ENCODE results near the gene DPYSL5.
"Not testable (repeated sequence)": the region's sequence is repeated elsewhere in the genome, so short reads cannot be mapped to it uniquely, and the experiment has no call there.

DPYSL5 gene

DNA sequence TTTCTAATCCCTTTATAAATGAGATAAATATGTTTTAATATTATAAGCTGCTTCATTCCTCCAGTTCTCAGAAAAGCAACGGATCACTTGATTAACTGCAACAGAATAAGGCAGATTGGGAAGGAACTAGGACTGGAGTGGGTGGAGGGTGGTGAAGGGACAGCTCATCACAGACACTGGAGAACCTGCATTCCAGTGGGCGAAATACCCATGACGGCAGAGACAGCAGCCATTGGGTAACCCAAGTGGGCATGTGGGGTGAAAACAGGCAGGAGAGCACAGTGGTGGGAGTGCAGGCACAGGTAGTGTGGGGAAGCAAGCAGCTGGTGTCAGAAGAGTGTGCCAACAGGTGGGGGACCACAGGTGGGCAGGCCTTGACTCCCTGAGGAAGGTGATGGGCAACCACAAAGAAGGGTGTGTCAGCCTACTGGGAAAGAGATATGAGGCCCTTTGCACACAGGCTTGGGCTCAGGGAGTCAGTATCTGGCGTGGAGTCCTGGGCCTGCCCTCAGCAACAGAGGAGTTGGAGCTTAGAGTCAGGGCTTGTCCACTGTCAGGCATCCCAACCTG lies 27.2 kb downstream of the DPYSL5 start:
- DNase-seq (ENCODE audit: low read depth in 2 of 2): no peak

DNA sequence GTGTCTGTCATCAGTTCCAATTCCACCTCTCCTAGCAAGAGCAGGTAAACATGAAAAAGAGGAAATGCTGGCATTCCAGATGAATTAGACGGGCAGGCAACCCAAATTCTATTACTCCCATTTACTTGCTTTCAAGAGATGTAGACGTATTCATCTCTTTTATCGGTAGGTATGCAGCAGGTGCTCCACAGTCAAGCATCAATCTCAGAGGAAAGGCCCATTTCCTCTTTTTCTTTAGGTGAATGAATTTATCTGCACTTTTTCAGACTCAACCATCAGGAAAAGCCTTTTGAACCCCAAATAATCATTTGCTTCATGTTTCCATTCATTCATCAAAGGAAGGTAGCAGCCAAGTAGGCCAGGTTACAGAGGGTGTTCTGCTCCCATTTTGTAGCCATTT lies 27.9 kb downstream of the DPYSL5 start:
- no peak for DNase-seq (ENCODE audit: low read depth in 2 of 2)

DNA sequence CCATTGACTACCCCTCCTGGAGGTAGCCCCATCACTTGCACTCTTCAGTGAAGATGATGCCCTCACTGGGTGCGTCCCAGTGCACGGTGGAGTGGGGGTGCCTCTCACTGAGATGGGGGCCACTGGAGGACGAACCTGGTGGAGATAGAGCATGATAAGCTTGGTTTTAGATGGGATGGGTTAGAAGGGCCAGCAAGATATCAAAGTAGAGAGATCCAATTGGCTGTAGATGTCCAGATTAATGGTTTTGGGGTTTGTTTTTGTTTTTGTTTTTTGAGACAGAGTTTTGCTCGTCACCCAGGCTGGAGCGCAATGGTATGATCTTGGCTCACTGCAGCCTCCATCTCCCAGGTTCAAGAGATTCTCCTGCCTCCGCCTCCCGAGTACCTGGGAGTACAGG lies 28.3 kb downstream of the DPYSL5 start:
- DNase-seq (ENCODE audit: low read depth in 2 of 2): no peak

DNA sequence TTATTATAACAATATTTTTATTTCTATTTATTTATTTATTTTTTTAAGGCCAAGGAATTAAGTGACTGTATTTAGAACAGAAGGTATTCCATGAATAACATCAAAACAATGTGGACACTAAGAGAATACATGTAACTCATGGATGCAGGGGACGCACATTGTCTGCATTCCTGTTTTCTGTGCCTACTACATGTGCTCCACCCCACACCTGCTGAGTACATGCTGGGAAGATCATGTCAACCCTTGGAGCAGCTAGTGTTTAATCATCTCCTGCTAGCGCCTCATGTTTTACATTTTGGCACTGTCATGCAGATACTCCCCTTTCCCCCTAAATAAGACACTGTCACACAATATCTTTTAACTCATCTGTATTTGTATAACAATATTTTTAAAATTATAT lies 29.3 kb downstream of the DPYSL5 start:
- no peak for DNase-seq (ENCODE audit: low read depth in 2 of 2)

DNA sequence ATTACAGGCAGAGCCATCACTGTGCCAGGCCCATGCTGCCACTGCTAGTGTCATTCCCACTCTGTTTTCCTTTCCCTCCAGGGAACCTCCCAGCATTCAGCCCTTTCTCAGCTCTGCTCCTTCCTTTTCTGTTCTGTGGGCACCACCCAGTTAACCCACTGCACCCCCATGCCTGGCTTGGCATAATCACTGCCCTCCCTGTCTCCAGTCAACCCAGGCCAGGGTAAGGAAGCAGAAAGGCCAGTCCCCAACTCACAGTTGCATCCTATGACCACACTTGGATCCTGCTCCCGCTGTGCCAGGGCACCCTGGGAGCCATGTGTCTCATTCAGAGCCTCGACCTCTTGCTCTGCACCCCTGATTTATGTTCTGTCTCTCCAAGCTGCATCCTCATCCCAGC lies 32.2 kb downstream of the DPYSL5 start:
- DNase-seq (ENCODE audit: low read depth in 2 of 2): no peak

DNA sequence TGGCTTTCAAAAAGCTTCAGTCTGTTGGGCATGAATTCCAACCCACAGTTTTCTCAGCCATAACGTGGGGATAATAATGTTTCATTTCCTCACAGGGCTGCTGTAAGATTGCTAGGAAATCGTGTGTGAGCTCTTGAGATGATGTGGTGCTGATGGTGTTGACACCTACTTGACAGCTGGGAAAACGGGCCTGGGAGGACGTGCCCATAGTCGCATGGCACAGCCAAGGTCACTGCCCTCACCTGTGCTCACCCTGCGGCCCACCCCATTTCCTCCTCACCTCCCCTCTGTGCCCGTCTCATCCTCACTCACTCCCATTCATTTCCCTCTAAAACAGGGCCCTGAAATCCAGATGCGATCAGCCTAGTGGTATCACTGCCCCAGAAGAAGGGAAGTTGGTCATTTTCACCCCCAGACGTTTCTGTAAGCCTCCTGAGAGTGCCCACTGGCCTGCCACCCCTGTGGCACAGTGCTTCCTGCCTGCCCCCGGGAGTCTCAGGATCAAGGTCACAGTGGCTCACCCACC lies 33.0 kb downstream of the DPYSL5 start:
- DNase-seq (ENCODE audit: low read depth in 2 of 2): no peak

DNA sequence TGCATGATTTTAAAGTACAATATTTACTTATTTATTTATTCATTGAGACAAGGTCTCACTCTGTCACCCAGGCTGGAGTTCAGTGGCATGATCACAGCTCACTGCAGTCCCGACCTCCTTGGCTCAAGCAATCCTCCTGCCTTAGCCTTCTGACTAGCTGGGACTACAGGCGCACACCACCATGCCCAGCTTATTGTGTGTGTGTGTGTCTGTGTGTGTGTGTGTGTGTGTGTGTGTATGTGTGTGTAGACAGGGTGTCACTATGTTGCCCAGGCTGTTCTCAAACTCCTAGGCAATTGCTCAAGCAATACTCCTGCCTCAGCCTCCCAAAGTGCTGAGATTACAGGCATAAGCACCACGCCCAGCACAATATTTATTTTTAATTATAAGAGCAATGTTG lies 34.3 kb downstream of the DPYSL5 start:
- not testable (repeated sequence) for DNase-seq (ENCODE audit: low read depth in 2 of 2)

DNA sequence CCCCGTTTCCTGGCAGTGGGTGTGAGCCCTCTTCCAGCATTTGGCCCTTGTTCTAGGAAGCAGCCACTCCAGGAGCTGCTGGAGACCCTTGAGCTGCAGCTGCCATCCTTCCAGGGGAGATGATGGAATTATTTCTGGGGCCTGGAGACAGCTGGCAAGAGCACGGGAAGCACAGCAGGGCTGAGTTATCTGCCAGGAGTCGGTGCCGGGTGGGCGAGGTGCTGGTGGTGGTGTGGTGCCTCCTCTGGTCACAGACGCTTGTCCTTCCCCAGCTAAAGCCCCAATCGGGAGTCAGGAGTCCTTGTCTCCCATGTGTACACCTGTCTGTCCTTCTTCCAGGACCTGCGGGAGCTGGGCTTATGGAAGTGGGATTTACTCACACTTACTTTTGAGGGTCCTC lies 36.0 kb downstream of the DPYSL5 start:
- no peak for DNase-seq (ENCODE audit: low read depth in 2 of 2)

DNA sequence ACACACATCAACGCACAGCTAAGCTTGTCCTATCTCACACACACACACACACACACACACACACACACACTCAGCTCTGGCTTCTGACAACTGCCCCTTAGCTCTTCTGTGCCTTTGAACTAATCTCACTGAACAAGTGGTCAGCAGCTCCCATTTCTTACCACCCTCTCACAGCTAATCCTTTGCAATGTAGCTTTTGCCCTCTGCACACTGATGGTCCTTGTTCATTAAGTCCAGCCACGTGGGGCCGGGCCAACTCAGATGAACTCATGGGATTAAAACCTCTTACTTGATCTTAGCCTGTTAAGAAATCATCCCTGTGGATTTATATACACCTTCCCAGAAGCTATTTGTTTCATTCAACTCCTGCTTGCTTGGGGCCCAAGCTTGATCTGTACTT lies 36.6 kb downstream of the DPYSL5 start:
- no peak for DNase-seq (ENCODE audit: low read depth in 2 of 2)

DNA sequence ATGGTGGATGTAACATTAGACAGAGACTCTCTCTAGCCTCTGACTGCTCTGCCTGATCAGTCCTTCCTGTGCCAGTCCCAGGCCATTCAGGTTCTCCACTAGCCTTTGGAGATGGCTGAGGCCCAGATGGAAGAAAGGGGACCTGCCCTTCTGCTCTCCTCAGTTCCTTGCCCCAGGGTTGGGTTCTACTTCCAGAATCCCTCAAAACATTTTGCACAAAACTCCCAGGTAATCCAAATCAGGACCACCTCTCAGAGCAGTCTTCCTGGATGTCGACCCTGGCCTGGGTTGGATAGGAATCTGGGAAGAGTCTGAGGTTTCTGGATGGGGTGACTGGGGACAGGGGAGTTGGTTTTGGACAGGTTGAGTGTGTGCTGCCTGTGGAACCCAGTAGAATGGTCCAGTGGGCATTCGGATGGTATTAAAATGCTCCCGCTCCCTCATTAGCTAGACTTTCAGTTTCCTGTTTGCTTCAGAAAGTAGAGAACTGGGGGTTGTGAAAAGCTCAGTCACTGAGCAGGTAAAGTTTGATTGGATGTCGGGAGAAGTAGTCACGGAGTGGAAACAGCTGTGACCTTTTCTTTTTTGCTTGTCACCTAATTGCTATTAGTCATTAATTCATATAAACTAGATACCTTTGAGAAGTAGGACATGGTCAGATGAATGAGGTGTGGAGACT lies 37.9 kb downstream of the DPYSL5 start:
- no peak for DNase-seq (ENCODE audit: low read depth in 2 of 2)

DNA sequence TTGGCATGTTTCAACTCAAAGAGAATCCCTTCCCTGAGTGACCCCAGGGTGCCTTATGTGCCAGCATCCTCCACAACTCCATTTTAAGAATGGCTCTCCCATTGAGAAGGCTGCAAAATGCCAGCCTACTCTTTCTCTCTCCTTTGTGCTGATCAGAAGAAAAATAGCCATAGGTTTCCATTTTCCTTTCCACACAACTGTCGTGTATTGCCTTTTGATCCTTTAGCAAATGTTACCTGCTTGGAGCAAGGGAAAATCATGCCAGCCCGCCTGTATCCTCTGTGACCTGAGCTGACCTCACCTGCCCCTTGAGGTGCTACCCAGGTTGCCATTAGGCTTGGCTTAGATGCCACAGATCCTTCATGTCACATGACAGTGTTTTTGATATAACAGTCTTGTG lies 38.8 kb downstream of the DPYSL5 start:
- no peak for DNase-seq (ENCODE audit: low read depth in 2 of 2)

DNA sequence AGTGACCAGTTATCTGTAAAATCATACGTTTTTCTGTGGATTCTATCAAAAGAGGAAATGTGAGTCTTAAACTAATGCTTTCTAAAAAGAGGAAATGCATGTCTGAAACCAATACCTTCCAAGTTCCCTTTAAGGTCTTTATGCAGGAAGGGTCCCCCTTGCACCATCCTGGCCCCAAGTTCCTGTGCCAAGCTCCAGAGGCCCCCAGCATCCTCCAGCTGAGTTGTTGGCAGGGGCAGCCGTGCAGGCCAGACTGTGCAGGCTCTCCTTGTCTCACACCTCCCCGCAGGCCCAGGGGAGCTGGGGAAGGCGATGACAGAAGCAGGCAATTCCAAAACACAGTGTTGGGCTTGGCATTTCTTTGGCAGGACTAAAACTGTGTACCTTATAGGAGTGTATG lies 39.2 kb downstream of the DPYSL5 start:
- DNase-seq (ENCODE audit: low read depth in 2 of 2): no peak

DNA sequence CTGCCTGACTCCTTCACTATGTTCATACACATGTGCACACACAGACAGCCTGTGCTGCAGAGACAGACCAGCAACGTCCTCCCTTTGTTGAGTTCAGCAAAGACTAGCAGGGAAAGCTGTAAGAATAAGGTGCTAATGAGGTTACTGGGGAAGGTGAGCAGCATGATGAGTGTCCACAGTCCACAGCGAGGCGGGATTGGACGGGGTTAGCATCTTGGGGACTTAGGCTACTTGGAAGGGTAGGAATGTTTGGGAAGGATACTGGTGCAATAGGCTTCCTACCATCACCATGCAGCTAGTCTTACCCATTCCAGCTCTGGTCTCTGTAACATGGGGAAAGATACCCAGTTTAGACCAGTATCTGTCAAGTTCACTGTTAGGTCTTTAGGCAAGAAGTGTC lies 41.9 kb downstream of the DPYSL5 start:
- no peak for DNase-seq (ENCODE audit: low read depth in 2 of 2)

DNA sequence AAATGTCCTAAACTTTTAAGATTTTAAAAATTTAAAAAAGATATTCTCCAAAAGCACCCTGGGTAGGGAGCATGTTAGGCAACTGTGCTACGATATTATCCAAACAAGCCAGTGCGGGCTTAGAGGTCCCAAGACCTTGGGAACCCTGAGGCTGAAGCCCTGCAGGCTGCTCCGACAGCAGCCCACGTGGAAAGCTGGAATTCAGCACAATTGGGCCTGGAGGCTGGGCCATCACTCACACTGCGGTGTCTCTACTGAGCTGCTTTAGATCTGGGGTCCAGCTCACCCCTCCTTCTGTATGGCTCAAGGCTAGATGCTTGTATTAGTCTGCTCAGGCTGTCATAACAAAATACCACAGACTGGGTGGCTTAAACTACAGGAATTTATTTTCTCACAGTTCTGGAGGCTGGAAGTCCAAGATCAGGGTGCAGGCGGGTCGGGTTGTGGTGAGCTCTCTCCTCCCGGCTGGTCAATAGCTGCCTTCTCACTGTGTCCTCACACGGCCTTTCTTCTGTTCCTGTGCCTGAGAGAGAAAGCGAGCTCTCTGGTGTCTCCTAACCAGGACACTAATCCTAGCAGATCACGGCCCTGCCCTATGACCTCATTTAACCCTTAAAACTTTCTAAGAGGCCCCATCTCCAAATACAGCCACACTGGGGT lies 42.5 kb downstream of the DPYSL5 start:
- DNase-seq (ENCODE audit: low read depth in 2 of 2): no peak

DNA sequence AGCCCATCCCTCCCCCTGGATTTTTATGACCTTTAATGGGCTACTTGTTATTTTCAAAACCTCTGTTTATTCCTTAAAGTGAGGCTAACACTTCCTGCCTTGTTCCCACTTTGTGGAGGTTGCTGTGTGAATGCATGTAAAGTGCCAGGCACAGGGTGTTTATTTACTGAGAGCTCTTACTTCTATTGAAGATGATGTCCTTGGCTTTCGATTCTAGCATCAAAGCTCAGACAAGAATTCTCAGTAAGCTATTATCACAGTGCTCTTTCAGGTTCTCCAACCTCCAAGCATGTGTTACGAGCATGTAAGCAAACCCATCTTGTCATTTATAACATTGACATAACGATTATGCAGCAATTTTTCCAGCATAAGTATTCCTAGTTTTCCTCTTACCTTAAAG lies 44.2 kb downstream of the DPYSL5 start:
- DNase-seq (ENCODE audit: low read depth in 2 of 2): no peak

DNA sequence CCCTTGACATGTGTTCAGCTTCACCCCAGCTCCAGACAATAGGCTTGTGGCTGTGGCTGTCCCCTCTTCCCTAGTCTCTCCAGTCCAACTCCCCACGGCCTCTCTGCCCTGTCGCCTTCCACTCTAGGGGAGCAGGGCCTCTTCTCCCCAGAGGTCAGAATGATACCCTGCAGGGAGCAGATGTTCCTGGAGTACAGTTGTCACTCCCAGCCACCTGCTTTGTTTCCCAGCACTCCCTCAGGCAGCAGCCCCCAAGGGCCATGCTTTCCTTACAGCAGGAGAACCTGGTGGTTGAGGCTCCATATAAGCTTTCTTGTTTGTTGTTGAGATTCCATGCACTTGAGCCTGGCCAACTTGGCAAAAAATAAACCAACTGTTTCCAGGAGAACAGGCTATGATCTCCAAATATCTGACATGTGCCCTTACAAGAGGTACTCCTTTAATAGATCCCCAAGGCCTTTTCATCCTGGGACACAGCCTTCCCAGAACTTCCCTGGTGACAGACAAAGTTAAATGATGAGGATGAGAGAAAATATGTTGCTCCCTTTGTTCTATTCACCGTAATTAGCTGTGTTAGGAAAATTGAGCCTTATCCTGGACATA lies 45.1 kb downstream of the DPYSL5 start:
- DNase-seq (ENCODE audit: low read depth in 2 of 2): no peak

DNA sequence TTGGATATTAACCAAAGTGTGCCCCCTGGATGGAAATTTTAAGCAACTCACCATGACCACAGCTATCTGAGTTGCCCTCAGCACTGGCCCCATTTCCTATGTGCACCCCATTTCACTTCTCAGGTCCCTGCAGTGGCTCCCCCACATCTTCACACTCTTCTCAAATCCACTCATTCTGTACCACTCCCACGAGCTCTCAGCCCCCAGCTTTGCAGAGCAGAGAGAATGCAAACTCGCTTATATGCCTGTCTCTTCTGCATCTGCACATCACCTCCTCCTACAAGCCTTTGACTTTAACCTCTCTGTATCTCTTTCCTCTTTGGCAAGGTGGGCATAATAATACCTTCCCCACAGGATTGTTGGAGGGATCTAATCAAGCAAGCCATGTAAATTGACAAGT lies 46.2 kb downstream of the DPYSL5 start:
- DNase-seq (ENCODE audit: low read depth in 2 of 2): no peak

DNA sequence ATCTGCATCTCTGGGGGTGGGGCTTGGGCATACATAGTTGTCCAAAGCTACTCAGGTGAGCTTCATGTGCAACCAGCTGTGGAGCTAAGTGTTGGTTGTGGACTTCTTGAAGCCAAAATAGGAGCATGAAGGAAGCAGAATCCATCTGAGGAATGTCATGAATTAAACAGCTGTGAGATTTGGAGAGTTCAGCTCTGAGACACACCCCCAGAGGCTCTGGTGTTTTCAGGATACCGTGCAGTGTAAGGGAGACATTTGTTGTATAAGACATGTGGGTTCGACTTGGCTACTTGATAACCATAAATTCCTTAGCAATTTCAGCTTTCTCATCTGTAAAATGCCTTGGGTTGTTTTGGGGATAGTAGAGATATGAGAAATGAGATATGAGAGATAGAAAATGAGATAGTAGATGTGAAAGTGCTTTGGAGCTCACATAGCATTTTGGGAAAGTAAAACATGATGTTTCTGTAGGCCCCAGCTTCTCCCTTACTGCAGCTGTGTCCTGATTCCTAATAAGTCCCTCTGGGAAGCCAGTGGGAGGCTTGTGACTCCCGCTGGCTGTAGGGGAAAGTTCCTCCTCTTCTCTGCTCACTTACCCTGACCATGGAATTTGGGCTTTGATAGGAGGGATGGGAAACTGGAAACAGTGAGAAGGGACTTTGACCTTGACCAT lies 50.0 kb downstream of the DPYSL5 start:
- DNase-seq (ENCODE audit: low read depth in 2 of 2): no peak

DNA sequence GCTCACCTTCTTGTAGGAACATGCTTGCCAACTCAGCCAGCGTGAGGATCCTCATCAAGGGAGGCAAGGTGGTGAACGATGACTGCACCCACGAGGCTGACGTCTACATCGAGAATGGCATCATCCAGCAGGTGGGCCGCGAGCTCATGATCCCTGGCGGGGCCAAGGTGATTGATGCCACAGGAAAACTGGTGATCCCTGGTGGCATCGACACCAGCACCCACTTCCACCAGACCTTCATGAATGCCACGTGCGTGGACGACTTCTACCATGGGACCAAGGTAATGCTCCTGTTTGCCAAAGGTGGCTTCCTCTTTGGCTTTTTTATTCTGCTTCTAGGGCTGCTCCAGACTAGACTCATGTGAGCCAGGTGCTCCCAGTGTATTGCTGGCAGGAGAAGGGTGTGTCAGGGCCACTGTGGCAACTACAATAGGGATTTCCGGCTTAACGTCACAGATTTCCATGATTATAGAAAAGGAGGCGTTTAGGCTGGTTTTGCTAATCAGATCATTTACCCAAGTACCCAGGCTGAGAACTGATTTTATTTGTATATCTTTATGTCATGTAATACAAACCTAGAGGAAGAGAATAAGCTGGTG lies 50.6 kb downstream of the DPYSL5 start:
- no peak for DNase-seq (ENCODE audit: low read depth in 2 of 2)

DNA sequence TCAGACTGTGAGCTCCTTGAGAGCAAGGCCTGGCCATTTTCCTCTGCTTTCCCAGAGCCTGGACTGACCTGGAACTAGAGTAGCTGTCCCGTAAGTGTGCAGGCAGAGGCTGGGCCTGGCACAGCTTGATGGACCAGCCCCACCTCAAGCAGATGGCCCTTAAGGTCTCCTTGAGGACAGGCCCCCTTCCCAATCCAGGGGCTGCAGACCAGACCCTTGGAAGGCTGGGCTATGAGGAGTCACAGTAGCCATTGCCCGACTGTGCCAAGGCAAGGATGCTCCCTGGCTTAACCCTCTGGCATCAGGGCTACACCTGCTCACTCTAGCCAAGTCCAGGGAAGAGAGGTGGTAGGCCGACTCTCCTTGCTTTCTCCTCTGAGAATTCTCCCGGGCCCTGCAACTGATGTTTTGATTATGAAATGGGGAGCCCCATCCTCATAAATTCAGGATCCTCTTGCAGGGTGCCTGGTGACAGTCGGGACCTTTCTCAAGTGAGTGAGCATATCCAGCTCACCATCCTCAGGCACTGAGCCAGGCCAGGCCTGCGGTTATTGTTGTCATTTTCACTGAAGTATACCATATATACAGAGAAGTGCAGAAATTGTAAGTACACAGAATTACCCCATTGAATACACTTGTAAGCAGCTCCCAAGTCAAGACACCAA lies 51.7 kb downstream of the DPYSL5 start:
- no peak for DNase-seq (ENCODE audit: low read depth in 2 of 2)

DNA sequence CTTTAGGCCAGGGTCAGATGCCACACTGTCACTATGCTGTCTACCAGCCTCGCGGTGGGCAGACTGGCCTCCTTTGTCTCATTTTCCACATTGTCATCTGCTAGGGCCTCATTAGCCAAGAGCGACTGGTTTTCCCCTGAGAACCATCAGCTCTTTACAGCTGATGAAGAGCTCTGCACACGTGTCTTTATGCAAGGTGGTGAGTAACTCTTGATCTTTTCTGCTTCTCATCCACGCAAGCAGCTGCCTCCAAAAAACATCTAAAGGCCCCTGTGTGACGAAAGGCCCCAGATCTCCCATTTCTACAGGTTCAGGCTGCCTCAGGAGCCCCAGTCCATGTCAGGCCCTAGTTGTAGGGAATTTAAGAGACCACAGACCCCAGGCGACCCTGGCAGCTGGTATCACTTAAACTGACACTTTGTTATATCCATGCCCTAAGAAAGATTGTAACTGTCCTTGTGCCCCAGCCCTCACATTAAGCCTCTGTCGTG lies 52.9 kb downstream of the DPYSL5 start:
- DNase-seq (ENCODE audit: low read depth in 2 of 2): no peak
